GM23338 (cell line): Measurements from ENCODE around the gene STAT3.

ENCODE experiments used
- CREB1 ChIP-seq: fragments of 250-450 bp; sonication (Bioruptor Pico); IDR thresholded peaks from 2 replicates; pipeline ENCODE4 v1.5.0; 2020; ENCODE audit warnings: low read depth, mild to moderate bottlenecking, moderate library complexity
- EZH2 ChIP-seq: fragments of 200-600 bp; sonication (generic); IDR thresholded peaks from one replicate; pipeline ENCODE4 v1.8.0; 2017; ENCODE audit warnings: antibody characterized with exemption, mild to moderate bottlenecking, low read depth; ENCODE audit not compliant: unreplicated experiment
- EZH2phosphoT487 ChIP-seq: fragments of 200-600 bp; sonication (generic); IDR thresholded peaks from one replicate; pipeline ENCODE4 v1.8.1; 2018; ENCODE audit warnings: antibody characterized with exemption; ENCODE audit not compliant: unreplicated experiment
- JUNB ChIP-seq: IDR thresholded peaks from one replicate; pipeline ENCODE4 v1.6.1; 2016; ENCODE audit warnings: antibody characterized with exemption; ENCODE audit not compliant: unreplicated experiment
- NANOG ChIP-seq: IDR thresholded peaks from 2 replicates; pipeline ENCODE4 v1.6.1; 2016; ENCODE audit warnings: antibody characterized with exemption, borderline replicate concordance
- POLR2AphosphoS5 ChIP-seq: IDR thresholded peaks from 2 replicates; pipeline ENCODE4 v1.6.1; 2016; ENCODE audit warnings: antibody characterized with exemption, low read depth
- STAT1 ChIP-seq: IDR thresholded peaks from one replicate; pipeline ENCODE4 v1.6.1; 2016; ENCODE audit warnings: antibody characterized with exemption; ENCODE audit not compliant: unreplicated experiment
- TF ChIP-seq, protein P1 (sequence below), 2 experiments: fragments of 200-600 bp in 1 of 2; sonication (generic) in 1 of 2; conservative IDR thresholded peaks; 2 replicates each; pipeline versions ENCODE4 v1.5.1 to v1.6.1; 2016 to 2017; ENCODE audit warnings: antibody characterized with exemption in 2 of 2, low read depth in 2 of 2, mild to moderate bottlenecking in 2 of 2, moderate library complexity in 1 of 2
- TF ChIP-seq, protein P2 (sequence below): IDR thresholded peaks from one replicate; pipeline ENCODE4 v1.6.1; 2018; ENCODE audit warnings: antibody characterized with exemption; ENCODE audit not compliant: unreplicated experiment
- TF ChIP-seq, protein P3 (sequence below): fragments of 250-450 bp; sonication (Bioruptor Pico); IDR thresholded peaks from 2 replicates; pipeline ENCODE4 v1.5.0; 2020; ENCODE audit warnings: mild to moderate bottlenecking, moderate library complexity
- TF ChIP-seq, protein P4 (sequence below): IDR thresholded peaks from 2 replicates; pipeline ENCODE4 v1.6.1; 2016; ENCODE audit warnings: antibody characterized with exemption

- TF ChIP-seq EZH2phosphoT487 (no peak), STAT1 (no peak), CREB1 (CRISPR knock-in tag) (no peak), NANOG (no peak), POLR2AphosphoS5 (no peak), EZH2 (no peak), JUNB (no peak)
- TF ChIP-seq, protein P1, sequence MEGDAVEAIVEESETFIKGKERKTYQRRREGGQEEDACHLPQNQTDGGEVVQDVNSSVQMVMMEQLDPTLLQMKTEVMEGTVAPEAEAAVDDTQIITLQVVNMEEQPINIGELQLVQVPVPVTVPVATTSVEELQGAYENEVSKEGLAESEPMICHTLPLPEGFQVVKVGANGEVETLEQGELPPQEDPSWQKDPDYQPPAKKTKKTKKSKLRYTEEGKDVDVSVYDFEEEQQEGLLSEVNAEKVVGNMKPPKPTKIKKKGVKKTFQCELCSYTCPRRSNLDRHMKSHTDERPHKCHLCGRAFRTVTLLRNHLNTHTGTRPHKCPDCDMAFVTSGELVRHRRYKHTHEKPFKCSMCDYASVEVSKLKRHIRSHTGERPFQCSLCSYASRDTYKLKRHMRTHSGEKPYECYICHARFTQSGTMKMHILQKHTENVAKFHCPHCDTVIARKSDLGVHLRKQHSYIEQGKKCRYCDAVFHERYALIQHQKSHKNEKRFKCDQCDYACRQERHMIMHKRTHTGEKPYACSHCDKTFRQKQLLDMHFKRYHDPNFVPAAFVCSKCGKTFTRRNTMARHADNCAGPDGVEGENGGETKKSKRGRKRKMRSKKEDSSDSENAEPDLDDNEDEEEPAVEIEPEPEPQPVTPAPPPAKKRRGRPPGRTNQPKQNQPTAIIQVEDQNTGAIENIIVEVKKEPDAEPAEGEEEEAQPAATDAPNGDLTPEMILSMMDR (conservative IDR thresholded peaks at IDR 0.05; ENCODE audit: low read depth in 2 of 2) = no peak
- TF ChIP-seq, protein P2, sequence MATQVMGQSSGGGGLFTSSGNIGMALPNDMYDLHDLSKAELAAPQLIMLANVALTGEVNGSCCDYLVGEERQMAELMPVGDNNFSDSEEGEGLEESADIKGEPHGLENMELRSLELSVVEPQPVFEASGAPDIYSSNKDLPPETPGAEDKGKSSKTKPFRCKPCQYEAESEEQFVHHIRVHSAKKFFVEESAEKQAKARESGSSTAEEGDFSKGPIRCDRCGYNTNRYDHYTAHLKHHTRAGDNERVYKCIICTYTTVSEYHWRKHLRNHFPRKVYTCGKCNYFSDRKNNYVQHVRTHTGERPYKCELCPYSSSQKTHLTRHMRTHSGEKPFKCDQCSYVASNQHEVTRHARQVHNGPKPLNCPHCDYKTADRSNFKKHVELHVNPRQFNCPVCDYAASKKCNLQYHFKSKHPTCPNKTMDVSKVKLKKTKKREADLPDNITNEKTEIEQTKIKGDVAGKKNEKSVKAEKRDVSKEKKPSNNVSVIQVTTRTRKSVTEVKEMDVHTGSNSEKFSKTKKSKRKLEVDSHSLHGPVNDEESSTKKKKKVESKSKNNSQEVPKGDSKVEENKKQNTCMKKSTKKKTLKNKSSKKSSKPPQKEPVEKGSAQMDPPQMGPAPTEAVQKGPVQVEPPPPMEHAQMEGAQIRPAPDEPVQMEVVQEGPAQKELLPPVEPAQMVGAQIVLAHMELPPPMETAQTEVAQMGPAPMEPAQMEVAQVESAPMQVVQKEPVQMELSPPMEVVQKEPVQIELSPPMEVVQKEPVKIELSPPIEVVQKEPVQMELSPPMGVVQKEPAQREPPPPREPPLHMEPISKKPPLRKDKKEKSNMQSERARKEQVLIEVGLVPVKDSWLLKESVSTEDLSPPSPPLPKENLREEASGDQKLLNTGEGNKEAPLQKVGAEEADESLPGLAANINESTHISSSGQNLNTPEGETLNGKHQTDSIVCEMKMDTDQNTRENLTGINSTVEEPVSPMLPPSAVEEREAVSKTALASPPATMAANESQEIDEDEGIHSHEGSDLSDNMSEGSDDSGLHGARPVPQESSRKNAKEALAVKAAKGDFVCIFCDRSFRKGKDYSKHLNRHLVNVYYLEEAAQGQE = no peak
- TF ChIP-seq, protein P3, sequence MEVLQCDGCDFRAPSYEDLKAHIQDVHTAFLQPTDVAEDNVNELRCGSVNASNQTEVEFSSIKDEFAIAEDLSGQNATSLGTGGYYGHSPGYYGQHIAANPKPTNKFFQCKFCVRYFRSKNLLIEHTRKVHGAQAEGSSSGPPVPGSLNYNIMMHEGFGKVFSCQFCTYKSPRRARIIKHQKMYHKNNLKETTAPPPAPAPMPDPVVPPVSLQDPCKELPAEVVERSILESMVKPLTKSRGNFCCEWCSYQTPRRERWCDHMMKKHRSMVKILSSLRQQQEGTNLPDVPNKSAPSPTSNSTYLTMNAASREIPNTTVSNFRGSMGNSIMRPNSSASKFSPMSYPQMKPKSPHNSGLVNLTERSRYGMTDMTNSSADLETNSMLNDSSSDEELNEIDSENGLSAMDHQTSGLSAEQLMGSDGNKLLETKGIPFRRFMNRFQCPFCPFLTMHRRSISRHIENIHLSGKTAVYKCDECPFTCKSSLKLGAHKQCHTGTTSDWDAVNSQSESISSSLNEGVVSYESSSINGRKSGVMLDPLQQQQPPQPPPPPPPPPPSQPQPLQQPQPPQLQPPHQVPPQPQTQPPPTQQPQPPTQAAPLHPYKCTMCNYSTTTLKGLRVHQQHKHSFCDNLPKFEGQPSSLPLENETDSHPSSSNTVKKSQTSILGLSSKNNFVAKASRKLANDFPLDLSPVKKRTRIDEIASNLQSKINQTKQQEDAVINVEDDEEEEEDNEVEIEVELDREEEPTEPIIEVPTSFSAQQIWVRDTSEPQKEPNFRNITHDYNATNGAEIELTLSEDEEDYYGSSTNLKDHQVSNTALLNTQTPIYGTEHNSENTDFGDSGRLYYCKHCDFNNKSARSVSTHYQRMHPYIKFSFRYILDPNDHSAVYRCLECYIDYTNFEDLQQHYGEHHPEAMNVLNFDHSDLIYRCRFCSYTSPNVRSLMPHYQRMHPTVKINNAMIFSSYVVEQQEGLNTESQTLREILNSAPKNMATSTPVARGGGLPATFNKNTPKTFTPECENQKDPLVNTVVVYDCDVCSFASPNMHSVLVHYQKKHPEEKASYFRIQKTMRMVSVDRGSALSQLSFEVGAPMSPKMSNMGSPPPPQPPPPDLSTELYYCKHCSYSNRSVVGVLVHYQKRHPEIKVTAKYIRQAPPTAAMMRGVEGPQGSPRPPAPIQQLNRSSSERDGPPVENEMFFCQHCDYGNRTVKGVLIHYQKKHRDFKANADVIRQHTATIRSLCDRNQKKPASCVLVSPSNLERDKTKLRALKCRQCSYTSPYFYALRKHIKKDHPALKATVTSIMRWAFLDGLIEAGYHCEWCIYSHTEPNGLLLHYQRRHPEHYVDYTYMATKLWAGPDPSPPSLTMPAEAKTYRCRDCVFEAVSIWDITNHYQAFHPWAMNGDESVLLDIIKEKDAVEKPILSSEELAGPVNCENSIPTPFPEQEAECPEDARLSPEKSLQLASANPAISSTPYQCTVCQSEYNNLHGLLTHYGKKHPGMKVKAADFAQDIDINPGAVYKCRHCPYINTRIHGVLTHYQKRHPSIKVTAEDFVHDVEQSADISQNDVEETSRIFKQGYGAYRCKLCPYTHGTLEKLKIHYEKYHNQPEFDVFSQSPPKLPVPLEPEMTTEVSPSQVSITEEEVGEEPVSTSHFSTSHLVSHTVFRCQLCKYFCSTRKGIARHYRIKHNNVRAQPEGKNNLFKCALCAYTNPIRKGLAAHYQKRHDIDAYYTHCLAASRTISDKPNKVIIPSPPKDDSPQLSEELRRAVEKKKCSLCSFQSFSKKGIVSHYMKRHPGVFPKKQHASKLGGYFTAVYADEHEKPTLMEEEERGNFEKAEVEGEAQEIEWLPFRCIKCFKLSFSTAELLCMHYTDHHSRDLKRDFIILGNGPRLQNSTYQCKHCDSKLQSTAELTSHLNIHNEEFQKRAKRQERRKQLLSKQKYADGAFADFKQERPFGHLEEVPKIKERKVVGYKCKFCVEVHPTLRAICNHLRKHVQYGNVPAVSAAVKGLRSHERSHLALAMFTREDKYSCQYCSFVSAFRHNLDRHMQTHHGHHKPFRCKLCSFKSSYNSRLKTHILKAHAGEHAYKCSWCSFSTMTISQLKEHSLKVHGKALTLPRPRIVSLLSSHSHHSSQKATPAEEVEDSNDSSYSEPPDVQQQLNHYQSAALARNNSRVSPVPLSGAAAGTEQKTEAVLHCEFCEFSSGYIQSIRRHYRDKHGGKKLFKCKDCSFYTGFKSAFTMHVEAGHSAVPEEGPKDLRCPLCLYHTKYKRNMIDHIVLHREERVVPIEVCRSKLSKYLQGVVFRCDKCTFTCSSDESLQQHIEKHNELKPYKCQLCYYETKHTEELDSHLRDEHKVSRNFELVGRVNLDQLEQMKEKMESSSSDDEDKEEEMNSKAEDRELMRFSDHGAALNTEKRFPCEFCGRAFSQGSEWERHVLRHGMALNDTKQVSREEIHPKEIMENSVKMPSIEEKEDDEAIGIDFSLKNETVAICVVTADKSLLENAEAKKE = no peak
- TF ChIP-seq, protein P4, sequence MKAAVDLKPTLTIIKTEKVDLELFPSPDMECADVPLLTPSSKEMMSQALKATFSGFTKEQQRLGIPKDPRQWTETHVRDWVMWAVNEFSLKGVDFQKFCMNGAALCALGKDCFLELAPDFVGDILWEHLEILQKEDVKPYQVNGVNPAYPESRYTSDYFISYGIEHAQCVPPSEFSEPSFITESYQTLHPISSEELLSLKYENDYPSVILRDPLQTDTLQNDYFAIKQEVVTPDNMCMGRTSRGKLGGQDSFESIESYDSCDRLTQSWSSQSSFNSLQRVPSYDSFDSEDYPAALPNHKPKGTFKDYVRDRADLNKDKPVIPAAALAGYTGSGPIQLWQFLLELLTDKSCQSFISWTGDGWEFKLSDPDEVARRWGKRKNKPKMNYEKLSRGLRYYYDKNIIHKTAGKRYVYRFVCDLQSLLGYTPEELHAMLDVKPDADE = no peak
Measured at GRCh38 chr17:42341568-42341967, 46.7 kb downstream of the STAT3 start.
